A549 (cell line): ENCODE results near the gene SIGLEC7.

Source experiments
- CHD2 ChIP-seq: fragments of 150-350 bp; IDR thresholded peaks from 2 replicates; pipeline ENCODE4 v1.6.1; 2014; ENCODE audit warnings: low read length; ENCODE audit not compliant: partially characterized antibody
- CTCF ChIP-seq: fragments of >200 bp; sonication (Bioruptor Twin); formaldehyde crosslinking; IDR thresholded peaks from 3 replicates; pipeline ENCODE4 v1.5.1; 2016
- HOXB13 ChIP-seq: fragments of 250-450 bp; sonication (Bioruptor Pico); IDR thresholded peaks from 2 replicates; pipeline ENCODE4 v1.5.0; 2020; ENCODE audit warnings: low read depth, mild to moderate bottlenecking, moderate library complexity
- MYC ChIP-seq: IDR thresholded peaks from 2 replicates; pipeline ENCODE4 v1.6.1; 2012; ENCODE audit warnings: mild to moderate bottlenecking, inconsistent platforms, low read length, improper control_type of control experiment, borderline replicate concordance

- TF ChIP-seq CTCF (no peak), HOXB13 (CRISPR knock-in tag) (no peak), MYC (no peak), CHD2 (no peak)
Observed at GRCh38 chr19:51159656-51160055, 17.6 kb downstream of the SIGLEC7 start.
